Ishikawa (cell line): Measurements from ENCODE around the gene MAPK12.

Experiments
- CEBPB ChIP-seq: IDR thresholded peaks from 2 replicates; pipeline ENCODE4 v1.6.1; 2012
- CREB1 ChIP-seq: IDR thresholded peaks from 2 replicates; pipeline ENCODE4 v1.6.1; 2012; ENCODE audit warnings: low read depth
- EP300 ChIP-seq: IDR thresholded peaks from 2 replicates; pipeline ENCODE4 v1.6.1; 2012; ENCODE audit warnings: borderline replicate concordance
- FOXM1 ChIP-seq: IDR thresholded peaks from 2 replicates; pipeline ENCODE4 v1.6.1; 2012; ENCODE audit warnings: low read depth, borderline replicate concordance
- RAD21 ChIP-seq: IDR thresholded peaks from 2 replicates; pipeline ENCODE4 v1.6.1; 2012; ENCODE audit warnings: low read depth
- TAF1 ChIP-seq: IDR thresholded peaks from 2 replicates; pipeline ENCODE4 v1.6.1; 2012; ENCODE audit warnings: low read depth, mild to moderate bottlenecking
- TCF12 ChIP-seq: IDR thresholded peaks from 2 replicates; pipeline ENCODE4 v1.6.1; 2012; ENCODE audit warnings: low read depth
- YY1 ChIP-seq: IDR thresholded peaks from 2 replicates; pipeline ENCODE4 v1.6.1; 2012; ENCODE audit warnings: low read depth
- ZBTB7A ChIP-seq: IDR thresholded peaks from 2 replicates; pipeline ENCODE4 v1.6.1; 2012; ENCODE audit warnings: low read depth
- TF ChIP-seq, protein P1 (sequence below): IDR thresholded peaks from 2 replicates; pipeline ENCODE4 v1.6.1; 2012
- TF ChIP-seq, protein P2 (sequence below): IDR thresholded peaks from 2 replicates; pipeline ENCODE4 v1.6.1; 2012; ENCODE audit warnings: low read depth, mild to moderate bottlenecking

DNA sequence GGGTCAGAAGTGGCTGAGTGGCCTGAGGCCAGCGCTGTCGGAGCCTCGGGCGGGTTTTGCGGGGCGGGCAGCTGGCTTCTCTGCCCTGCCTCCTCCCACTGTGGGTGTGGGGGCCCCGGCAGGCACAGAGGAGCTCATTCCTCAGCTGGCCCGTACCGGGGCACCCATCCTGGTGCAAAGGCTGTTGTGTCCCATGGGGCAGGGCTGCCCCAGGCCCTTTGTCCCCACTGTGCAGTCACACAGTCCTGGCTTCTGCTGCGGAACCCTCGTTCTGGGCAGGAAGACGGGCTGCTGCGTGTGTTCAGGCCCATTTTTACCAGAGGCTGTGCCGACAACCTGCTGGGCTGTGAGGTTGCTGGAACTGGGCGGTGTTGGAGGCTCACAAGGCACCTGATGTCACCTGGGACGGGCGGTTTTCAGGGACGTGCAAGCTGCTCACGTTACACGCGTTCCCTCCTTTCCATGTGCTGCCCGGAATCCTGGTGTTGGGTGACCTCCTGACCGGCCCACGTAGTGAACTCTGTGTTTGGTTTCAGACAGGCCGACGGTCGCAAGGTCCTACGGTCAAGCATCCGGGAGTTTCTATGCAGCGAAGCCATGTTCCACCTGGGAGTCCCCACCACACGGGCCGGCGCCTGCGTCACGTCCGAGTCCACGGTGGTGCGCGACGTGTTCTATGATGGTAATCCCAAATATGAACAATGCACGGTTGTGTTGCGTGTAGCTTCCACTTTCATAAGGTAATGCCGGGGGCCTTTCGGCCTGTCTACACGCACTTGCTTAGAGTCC lies 55.5 kb downstream of the MAPK12 start:
- TF ChIP-seq EP300 (no peak), TAF1 (no peak), CREB1 (no peak), RAD21 (no peak), TCF12 (no peak), CEBPB (no peak), FOXM1 (no peak), YY1 (no peak), ZBTB7A (no peak)
- TF ChIP-seq, protein P1, sequence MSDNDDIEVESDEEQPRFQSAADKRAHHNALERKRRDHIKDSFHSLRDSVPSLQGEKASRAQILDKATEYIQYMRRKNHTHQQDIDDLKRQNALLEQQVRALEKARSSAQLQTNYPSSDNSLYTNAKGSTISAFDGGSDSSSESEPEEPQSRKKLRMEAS, result no peak
- TF ChIP-seq, protein P2, sequence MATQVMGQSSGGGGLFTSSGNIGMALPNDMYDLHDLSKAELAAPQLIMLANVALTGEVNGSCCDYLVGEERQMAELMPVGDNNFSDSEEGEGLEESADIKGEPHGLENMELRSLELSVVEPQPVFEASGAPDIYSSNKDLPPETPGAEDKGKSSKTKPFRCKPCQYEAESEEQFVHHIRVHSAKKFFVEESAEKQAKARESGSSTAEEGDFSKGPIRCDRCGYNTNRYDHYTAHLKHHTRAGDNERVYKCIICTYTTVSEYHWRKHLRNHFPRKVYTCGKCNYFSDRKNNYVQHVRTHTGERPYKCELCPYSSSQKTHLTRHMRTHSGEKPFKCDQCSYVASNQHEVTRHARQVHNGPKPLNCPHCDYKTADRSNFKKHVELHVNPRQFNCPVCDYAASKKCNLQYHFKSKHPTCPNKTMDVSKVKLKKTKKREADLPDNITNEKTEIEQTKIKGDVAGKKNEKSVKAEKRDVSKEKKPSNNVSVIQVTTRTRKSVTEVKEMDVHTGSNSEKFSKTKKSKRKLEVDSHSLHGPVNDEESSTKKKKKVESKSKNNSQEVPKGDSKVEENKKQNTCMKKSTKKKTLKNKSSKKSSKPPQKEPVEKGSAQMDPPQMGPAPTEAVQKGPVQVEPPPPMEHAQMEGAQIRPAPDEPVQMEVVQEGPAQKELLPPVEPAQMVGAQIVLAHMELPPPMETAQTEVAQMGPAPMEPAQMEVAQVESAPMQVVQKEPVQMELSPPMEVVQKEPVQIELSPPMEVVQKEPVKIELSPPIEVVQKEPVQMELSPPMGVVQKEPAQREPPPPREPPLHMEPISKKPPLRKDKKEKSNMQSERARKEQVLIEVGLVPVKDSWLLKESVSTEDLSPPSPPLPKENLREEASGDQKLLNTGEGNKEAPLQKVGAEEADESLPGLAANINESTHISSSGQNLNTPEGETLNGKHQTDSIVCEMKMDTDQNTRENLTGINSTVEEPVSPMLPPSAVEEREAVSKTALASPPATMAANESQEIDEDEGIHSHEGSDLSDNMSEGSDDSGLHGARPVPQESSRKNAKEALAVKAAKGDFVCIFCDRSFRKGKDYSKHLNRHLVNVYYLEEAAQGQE, result no peak
